Activated T-cell treated with anti-CD3 and anti-CD28 coated beads for 24 hours (primary cell): ENCODE measurements around the gene POLG2.

Experiments
- DNase-seq: peaks from one replicate; pipeline ENCODE4 v3.0.0-alpha.2; 2020; ENCODE audit warnings: low read depth

The POLG2 gene

DNA sequence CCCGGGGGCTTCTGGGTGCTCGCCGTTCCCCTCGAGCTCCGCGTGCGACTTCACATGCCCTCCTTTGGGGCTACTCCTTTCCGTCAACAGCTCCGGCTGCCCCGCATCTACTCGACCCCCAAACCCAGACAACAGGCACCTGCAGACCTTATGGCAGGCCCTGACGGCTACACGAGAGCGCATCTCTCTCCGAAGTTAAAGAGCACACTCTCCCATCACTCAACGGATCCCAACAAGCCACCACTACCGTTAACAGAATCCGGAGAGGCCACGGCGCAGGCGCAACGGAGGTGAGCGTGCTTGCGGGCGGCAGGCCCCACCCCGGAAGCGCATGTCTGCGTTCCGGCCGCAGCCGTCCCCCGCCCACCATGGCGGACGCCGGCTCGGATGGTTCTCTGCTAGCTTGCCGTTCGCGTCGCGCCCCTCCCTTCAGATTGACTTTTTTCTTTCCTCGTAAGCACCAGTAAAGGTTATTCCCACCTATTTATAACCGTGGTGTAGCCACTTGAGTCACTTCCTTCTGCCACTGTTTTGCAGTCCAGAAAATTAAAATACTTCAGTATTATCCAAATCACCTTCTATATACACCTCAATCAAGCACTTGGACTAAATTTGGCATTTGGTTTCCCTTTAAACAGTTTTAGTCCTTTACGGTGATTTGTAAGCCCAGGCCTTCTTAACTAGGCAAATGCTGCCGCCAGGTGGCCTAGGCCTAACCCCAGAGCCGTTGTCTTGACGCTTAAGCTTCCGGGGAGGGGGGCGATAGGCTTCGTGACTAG is at the start of gene POLG2:
TSS of gene POLG2 (minus strand) at position 269 of the 779 bp plus-strand sequence. CDS start at position 183, 86 bp downstream.
- DNase-seq = peak; percentile 92

GRCh38 chr17:64544742-64545141 is 47.9 kb upstream of the POLG2 start:
- no peak for DNase-seq

GRCh38 chr17:64540118-64540776 is 43.4 kb upstream of the POLG2 start:
- DNase-seq = no peak

GRCh38 chr17:64538508-64539130 is 41.8 kb upstream of the POLG2 start:
- no peak for DNase-seq

GRCh38 chr17:64537488-64537887 is 40.6 kb upstream of the POLG2 start:
- no peak for DNase-seq

DNA sequence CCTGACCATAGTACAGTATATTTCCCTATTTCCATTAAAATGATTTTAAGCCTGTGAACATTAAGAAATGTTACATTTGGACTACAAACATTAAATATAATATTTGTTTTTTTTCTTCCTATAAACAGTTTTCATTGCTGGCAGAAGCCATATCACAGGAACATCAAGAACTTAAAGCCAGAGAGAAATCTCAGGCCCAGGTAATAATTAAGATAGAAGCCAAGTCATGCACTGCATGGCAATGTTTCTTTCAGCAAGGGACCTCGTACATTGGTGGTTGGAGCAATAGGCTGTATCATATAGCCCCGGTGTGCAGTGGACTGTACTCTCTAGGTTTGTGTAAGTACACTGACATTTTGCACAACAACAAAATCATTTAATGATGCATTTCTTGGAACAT is 40.1 kb upstream of the POLG2 start:
- DNase-seq = no peak

DNA sequence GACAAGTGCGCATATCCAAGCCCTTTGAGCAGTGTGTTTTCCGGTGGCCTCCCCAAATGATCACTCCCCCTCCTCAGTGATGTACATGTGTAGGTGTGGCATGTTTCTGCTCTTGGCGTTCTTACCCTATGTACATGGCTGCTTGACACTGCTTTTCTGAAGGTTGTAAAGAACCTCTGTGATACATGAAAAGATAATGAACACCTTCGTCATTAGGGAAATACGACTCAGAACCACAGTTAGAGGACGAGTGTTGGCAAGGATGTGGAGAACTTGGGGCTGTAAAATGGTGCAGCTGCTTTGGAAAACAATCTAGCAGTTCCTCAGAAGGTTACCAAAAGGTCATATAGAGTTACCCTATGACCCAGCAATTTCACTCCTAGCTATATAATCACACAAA is 38.5 kb upstream of the POLG2 start:
- DNase-seq = no peak

DNA sequence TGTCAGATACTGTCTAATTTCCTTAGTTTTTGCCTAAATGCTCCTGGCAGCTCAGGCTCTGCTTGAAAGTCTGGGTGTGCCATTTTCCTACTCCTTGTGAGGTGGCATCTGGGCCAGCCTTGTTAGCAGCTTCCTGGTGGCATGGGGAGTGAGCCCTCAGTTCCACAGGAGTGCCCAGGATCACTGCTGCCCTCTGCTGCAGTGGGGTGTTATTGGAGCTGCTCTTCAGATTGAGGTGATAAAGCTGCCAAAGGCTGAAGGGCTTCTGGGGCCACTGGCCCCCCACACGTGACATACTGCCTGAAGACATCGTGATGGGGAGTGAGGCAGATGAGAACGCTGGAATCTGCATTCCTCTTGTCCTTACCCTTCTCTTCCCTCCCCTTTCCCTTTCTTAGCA is 37.3 kb upstream of the POLG2 start:
- DNase-seq = no peak

GRCh38 chr17:64533784-64534183 is 36.9 kb upstream of the POLG2 start:
- no peak for DNase-seq

DNA sequence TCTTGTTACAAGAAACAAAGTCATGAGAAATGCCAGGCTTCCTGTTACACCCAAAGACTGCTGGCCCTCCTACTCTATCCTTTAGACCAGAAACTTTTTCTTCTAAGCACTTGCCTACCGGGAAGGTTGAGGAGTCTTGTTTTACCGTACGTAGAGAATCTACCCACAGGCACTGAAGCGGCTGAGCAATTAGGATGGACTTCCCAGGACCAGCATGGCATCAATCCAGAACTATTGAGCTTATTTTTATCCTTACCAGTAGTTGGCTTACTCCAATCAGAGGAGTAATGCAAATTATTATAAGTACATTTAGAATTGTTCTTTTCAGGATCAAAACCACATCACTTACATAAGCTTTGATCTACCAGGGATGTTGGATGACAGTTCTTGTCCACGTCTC is 35.6 kb upstream of the POLG2 start:
- no peak for DNase-seq

- DNase-seq = no peak
Observed at GRCh38 chr17:64531955-64532371, 35.1 kb upstream of the POLG2 start.

DNA sequence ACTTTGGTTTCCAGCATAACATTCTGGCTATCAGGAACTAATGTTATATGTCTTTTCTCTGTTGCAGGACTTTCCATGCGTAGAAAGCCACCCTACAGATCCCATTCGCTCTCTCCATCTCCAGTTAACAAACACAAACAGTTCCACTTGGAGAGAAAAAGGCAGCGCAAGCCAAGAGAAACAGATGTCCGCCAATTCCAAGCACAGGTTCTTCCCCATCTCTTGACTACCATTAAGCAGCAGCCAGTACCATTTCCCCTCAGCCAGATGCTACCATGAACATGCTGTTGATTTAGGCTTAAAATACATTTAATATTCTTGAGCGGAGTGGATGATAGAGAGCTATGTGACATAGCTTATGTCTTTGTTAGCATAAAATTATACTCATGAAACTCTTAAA is 32.4 kb upstream of the POLG2 start:
- DNase-seq = no peak

DNA sequence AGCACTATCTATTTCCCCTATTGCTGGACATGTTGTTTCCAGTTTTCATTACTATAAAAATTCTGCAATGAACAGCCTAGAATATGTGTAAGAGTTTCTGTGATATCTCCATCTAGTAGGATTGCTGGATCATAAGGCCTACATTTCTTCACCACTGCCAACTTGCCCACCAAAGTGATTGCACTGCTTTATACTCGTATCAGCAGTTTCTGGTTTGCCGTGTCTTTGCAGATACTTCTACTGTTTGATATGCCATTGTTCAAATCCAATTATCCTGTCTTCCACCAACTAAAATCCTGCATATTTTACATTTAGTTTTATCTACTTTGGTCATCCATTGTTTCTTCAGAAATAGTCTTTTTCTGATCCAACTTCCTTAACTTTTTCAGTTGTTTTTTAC is 31.1 kb upstream of the POLG2 start:
- DNase-seq = no peak

GRCh38 chr17:64520359-64520758 is 23.5 kb upstream of the POLG2 start:
- no peak for DNase-seq

DNA sequence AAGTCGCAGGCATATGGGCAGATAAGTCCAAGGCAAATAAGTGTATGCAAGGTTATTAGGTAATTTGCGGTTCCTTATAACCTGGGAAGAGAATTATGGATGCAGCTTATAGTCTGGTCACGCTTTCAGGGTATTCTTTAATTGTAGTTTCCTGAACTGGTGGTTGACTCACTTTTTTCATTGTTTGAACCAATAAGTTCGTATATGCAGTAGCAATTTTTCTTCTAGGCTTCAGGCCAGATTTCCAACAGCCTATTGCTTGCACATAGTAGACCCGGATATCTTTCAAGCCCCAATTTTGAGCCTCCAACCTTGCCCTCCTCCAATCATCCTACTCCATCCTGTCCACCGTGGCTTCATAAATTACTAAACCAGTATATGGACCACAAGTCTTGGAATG is 22.7 kb upstream of the POLG2 start:
- no peak for DNase-seq

DNA sequence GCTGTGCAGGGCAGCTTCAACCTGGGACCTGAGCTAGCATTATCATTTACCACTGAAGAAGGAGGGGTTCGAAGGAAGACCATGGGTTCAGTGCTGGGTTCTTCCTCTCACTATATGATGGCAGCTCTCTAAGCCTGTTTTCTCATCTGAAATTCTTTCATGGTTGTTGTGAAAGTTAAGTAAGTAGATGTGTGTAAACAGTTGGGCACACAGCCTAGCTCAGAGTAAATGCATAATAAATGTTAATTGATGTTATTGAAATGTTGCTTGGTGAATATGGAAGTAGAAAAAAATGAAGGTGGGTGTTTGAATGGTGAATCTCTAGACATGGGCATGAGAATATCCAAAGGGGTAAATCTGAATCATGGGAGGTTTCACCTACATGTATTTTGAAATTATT is 19.0 kb upstream of the POLG2 start:
- DNase-seq = no peak

GRCh38 chr17:64515419-64515818 is 18.6 kb upstream of the POLG2 start:
- DNase-seq = no peak

GRCh38 chr17:64509179-64509578 is 12.3 kb upstream of the POLG2 start:
- no peak for DNase-seq

DNA sequence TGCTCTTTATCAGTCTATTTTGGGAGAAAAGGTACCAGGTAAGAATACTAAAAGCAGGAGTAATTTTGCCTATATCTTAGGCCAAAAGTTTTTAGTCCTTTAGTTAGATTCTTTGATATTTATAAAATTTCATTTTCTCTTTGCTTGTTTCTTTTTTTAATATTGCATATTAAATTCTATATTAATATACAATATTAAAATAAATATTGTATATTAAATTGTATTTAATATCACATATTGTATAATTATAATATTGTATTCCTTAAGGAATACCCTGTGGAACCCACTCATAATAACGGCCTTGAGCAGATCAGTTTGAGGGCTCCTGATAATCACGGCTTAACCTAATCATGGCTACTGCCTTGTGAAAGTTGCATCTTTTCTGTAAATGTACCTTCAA is 11.8 kb upstream of the POLG2 start:
- no peak for DNase-seq

- DNase-seq = peak; percentile 22
Observed at GRCh38 chr17:64507413-64507782, 10.5 kb upstream of the POLG2 start.

GRCh38 chr17:64506576-64507412 is 9.9 kb upstream of the POLG2 start, which contains the start of gene CEP95:
CEP95 (plus strand) TSS chr17:64506977; CDS start chr17:64507098, 121 bp downstream.
- peak; percentile 95 for DNase-seq

- peak; percentile 96 for DNase-seq
Observed at GRCh38 chr17:64506201-64506575, 9.3 kb upstream of the POLG2 start, which contains the start of gene DDX5. DDX5 (minus strand) TSS chr17:64506289; CDS start chr17:64506119, 170 bp downstream.
